A673 (cell line): ENCODE data around the gene LGR4. TPM values are rescaled to one million over a fixed set of nuclear protein-coding genes. Genes with fewer than 3 reads are reported as not detected.

Experiments
- BruUV-seq: library from RNA; stranded (reverse); fragments of 400-500 nt; replicated peaks from 2 replicates; lab custom pipeline; 2021; lab: Mats Ljungman, UMichigan
- CTCF ChIA-PET: fragments of 300-600 bp; sonication (Branson Sonifier 250); formaldehyde crosslinking; loops from one replicate; lab custom pipeline; 2022; ENCODE audit warnings: antibody characterized with exemption; lab: Charles Lee
- POLR2A ChIA-PET: fragments of 300-600 bp; sonication (Branson Sonifier 250); formaldehyde crosslinking; loops from one replicate; lab custom pipeline; 2022; ENCODE audit warnings: antibody characterized with exemption; ENCODE audit not compliant: low non-redundant PET; lab: Charles Lee
- DNase-seq: peaks from one replicate; pipeline ENCODE4 v3.0.0-alpha.2; 2015; ENCODE audit warnings: low spot score
- H3K27ac ChIP-seq: fragments of 200-600 bp; sonication (generic); 2 replicates; pipeline ENCODE4 v1.5.1; 2016; ENCODE audit warnings: mixed run types, low read depth, mild to moderate bottlenecking, mixed read lengths, antibody characterized with exemption, low read length; ENCODE audit not compliant: poor library complexity, severe bottlenecking
- H3K27me3 ChIP-seq: fragments of 200-600 bp; sonication (generic); replicated peaks from 2 replicates; pipeline ENCODE4 v1.6.1; 2017; ENCODE audit warnings: mixed run types, low read depth, mild to moderate bottlenecking, mixed read lengths, antibody characterized with exemption, low read length; ENCODE audit not compliant: insufficient read depth, poor library complexity
- H3K36me3 ChIP-seq: fragments of 200-600 bp; sonication (generic); 2 replicates; pipeline ENCODE4 v1.6.1; 2016; ENCODE audit warnings: mixed run types, mild to moderate bottlenecking, mixed read lengths, antibody characterized with exemption, low read length; ENCODE audit not compliant: insufficient read depth, poor library complexity, severe bottlenecking
- H3K4me1 ChIP-seq: fragments of 200-600 bp; sonication (generic); 2 replicates; pipeline ENCODE4 v1.6.1; 2017; ENCODE audit warnings: mixed run types, mild to moderate bottlenecking, mixed read lengths, antibody characterized with exemption, low read length; ENCODE audit not compliant: insufficient read depth, poor library complexity, severe bottlenecking
- H3K4me3 ChIP-seq: fragments of 200-600 bp; sonication (generic); 2 replicates; pipeline ENCODE4 v1.5.1; 2016; ENCODE audit warnings: low read depth, mixed run types, mild to moderate bottlenecking, mixed read lengths, low read length; ENCODE audit not compliant: poor library complexity, severe bottlenecking
- H3K9me3 ChIP-seq: fragments of 200-600 bp; sonication (generic); 2 replicates; pipeline ENCODE4 v1.6.1; 2016; ENCODE audit warnings: mixed run types, low read depth, mild to moderate bottlenecking, mixed read lengths, antibody characterized with exemption, low read length; ENCODE audit not compliant: poor library complexity, severe bottlenecking
- EZH2 ChIP-seq: fragments of 200-600 bp; sonication (generic); IDR thresholded peaks from 2 replicates; pipeline ENCODE4 v1.6.1; 2017; ENCODE audit warnings: borderline replicate concordance, low read depth, mild to moderate bottlenecking, mixed read lengths, antibody characterized with exemption, low read length; ENCODE audit not compliant: poor library complexity, severe bottlenecking
- intact Hi-C: fragments of 100-400 bp; cut with micrococcal nuclease; formaldehyde crosslinking; loops from one replicate; pipeline ENCODE4 v1.10.0; 2022; ENCODE audit not compliant: unreplicated experiment
- total RNA-seq: library from RNA; stranded (reverse); gene quantifications from 2 replicates; pipeline ENCODE4 v1.2.3, GENCODE V29; 2021
- TF ChIP-seq, protein P1 (sequence below): fragments of 300-800, 200-600 bp; sonication (generic); conservative IDR thresholded peaks from 2 replicates; pipeline ENCODE4 v1.5.1; 2017; ENCODE audit warnings: low read depth, mild to moderate bottlenecking, antibody characterized with exemption, low read length, moderate library complexity, mixed read lengths

The LGR4 gene
- total RNA-seq, 1 experiment from 2014 or later = 24.7 TPM

DNA sequence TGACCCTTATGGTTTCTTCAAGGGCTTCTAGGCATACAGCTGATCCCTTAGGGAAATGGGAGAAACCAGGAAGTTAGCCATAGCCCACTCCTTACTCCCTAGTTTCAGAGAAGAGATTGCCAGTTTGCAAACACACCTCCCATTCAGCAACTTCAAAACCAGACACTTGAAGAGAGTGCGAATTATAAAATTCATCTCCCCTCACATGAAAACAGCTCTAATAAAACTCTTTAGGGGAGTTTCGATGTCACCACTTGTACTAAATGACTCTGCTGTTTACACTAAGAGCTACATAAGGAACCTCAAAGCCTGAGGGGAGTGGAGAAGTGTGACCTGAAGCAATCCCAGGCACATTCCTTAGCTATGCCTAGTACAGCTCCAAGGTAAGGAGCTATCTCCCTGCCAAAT is 8.3 kb downstream of the LGR4 start:
- no peaks in the 10 kb centered on the region for H3K9me3 ChIP-seq
- ChIA-PET CTCF (interaction anchor here (0.6 to 0.9 kb wide), 2 partner anchors 10 to 251 kb away, joined by 3 to 9 read pairs; no protein-coding TSS in a partner anchor), POLR2A (no interaction called here)
- no peaks in the 10 kb centered on the region for H3K27me3 ChIP-seq
- TF ChIP-seq, protein P1, sequence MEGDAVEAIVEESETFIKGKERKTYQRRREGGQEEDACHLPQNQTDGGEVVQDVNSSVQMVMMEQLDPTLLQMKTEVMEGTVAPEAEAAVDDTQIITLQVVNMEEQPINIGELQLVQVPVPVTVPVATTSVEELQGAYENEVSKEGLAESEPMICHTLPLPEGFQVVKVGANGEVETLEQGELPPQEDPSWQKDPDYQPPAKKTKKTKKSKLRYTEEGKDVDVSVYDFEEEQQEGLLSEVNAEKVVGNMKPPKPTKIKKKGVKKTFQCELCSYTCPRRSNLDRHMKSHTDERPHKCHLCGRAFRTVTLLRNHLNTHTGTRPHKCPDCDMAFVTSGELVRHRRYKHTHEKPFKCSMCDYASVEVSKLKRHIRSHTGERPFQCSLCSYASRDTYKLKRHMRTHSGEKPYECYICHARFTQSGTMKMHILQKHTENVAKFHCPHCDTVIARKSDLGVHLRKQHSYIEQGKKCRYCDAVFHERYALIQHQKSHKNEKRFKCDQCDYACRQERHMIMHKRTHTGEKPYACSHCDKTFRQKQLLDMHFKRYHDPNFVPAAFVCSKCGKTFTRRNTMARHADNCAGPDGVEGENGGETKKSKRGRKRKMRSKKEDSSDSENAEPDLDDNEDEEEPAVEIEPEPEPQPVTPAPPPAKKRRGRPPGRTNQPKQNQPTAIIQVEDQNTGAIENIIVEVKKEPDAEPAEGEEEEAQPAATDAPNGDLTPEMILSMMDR = no peak
- TF ChIP-seq EZH2 = no peak
- H3K4me1 ChIP-seq = peaks cover 37% of the 10 kb centered on the region
- H3K36me3 ChIP-seq = no peaks in the 10 kb centered on the region
- no peak for DNase-seq
- H3K27ac ChIP-seq = no peak overlapping the region
- intact Hi-C loops = no loop called here
- BruUV-seq = no TSS peak
- H3K4me3 ChIP-seq = no peak overlapping the region

DNA sequence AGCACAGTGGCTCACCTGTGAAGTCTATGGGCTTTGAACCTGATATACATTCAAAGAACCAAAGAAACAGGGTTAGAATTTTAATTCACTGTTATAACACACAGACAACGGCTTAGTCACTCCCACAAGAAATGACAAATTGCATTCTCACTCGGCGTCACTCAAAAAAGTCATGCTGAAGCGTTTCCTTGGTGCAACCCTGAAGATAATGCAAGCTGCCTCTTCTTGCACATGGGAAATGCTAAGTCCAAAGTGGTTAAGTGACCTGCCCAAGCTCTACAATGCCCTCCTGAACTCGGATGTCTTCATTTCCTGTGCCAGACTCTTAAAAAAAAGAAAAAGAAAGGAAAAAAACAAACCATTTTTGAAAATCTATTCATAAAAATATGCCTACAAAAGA is 10.0 kb downstream of the LGR4 start:
- POLR2A ChIA-PET = no interaction called here
- Histone ChIP-seq H3K36me3 (no peaks in the 10 kb centered on the region), H3K4me1 (peaks cover 27% of the 10 kb centered on the region), H3K4me3 (no peak overlapping the region), H3K27ac (no peak overlapping the region), H3K27me3 (no peaks in the 10 kb centered on the region), H3K9me3 (no peaks in the 10 kb centered on the region)
- CTCF ChIA-PET = no interaction called here
- BruUV-seq = no TSS peak
- DNase-seq = no peak
- TF ChIP-seq EZH2 = no peak
- TF ChIP-seq, protein P1 = no peak
- intact Hi-C loops = no loop called here

DNA sequence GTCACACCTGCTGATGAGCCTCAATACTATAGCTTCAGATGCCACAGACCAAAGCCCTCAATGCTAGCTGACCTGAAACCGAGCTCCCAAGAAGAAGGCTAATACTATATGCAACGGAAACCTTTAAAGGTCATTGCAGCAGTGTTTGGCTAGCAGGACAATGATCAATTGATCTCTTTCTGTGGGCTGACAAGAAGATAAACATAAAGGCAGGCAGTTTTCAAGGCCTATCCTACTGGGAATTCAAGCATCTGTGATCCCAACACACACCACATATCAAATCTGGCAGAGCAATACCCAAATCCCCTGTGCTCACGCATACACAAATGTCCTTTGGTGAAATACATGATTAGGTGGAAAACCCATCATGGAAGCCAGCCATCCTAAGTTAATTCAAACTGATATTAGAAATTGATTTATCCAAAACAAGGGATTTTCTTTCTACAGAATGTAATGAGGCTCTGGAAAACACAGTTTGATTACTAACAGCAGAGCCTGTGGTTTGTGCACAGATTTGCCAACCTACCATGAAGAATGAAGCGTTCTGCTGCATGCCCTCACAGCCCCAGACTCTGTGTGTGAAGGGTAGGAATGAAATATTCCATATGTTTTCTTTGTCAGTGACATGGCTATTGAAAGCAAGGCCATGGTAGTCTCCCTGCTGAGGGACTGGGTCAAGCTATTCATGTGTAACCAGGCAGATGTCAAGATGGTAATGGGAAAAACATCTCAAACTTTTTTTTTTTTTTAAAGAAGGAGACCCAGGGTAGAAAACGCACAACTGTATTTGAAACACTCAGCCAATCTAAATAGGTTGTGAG is 12.2 kb downstream of the LGR4 start:
- no peaks in the 10 kb centered on the region for H3K27me3 ChIP-seq
- POLR2A ChIA-PET = interaction anchor here (0.6 kb wide), 1 partner anchor 8 kb away, joined by 3 read pairs; no protein-coding TSS in a partner anchor
- CTCF ChIA-PET = no interaction called here
- TF ChIP-seq EZH2 = no peak
- TF ChIP-seq, protein P1 = no peak
- no peak for DNase-seq
- no peak overlapping the region for H3K4me3 ChIP-seq
- peaks cover 39% of the 10 kb centered on the region for H3K4me1 ChIP-seq
- no peak overlapping the region for H3K27ac ChIP-seq
- no peaks in the 10 kb centered on the region for H3K36me3 ChIP-seq
- intact Hi-C loops = no loop called here
- H3K9me3 ChIP-seq = no peaks in the 10 kb centered on the region
- no TSS peak for BruUV-seq
